ENCODE results near the gene RNF181. TPM values are rescaled to one million over a fixed set of nuclear protein-coding genes. Genes with fewer than 3 reads are reported as not detected.
"Not testable (repeated sequence)": the region's sequence is repeated elsewhere in the genome, so short reads cannot be mapped to it uniquely, and the experiment has no call there.

RNF181 gene
- total RNA-seq, 1 experiment from 2014 or later = 96.7 TPM

GRCh38 chr2:85591563-85591962 lies 4.0 kb upstream of the RNF181 start:
- POLR2A ChIA-PET (ENCODE audit: unreplicated experiment) = no interaction called here
- CTCF ChIA-PET = no interaction called here

GRCh38 chr2:85592299-85592698 lies 3.2 kb upstream of the RNF181 start:
- H3K27me3 ChIP-seq (ENCODE audit: insufficient read depth, low read depth); H4K20me1 ChIP-seq (ENCODE audit: insufficient read depth); H3K36me3 ChIP-seq (ENCODE audit: low read depth); H3K27ac ChIP-seq; H3K4me2 ChIP-seq; H3K9me2 ChIP-seq (ENCODE audit: insufficient read depth); H3K4me3 ChIP-seq; intact Hi-C loops (cut with micrococcal nuclease; ENCODE audit: unreplicated experiment); H2AFZ ChIP-seq; BruUV-seq (replicated peaks); CTCF ChIA-PET; DNase-seq; H3K9me3 ChIP-seq (ENCODE audit: insufficient read depth, low read depth): not testable (repeated sequence)
- H3F3A ChIP-seq (ENCODE audit: insufficient read depth, low read depth) = peaks cover 11% of the 10 kb centered on the region
- peaks cover 25% of the 10 kb centered on the region for H3K79me2 ChIP-seq (ENCODE audit: low read depth)
- POLR2A ChIA-PET (ENCODE audit: unreplicated experiment) = interaction anchor here (0.6 kb wide), 1 partner anchor 213 kb away, joined by 8 read pairs; no protein-coding TSS in a partner anchor
- peaks cover 25% of the 10 kb centered on the region for H3K4me1 ChIP-seq (replicated peaks; ENCODE audit: insufficient read depth)

More at GRCh38 chr2:85591563-85591962, 4.0 kb upstream of the RNF181 start:
- H3K27ac ChIP-seq = no peak overlapping the region
- TF ChIP-seq EZH2 (IDR thresholded peaks at IDR 0.05; ENCODE audit: low read depth) = no peak
- TF ChIP-seq CTCF (conservative IDR thresholded peaks at IDR 0.05) = no peak
- no peak overlapping the region for H2AFZ ChIP-seq
- H3K4me1 ChIP-seq (replicated peaks; ENCODE audit: insufficient read depth) = peaks cover 20% of the 10 kb centered on the region
- H3K4me2 ChIP-seq = no peak overlapping the region
- H3K9me2 ChIP-seq (ENCODE audit: insufficient read depth) = no peaks in the 10 kb centered on the region
- H4K20me1 ChIP-seq (ENCODE audit: insufficient read depth) = no peaks in the 10 kb centered on the region
- intact Hi-C loops (cut with micrococcal nuclease; ENCODE audit: unreplicated experiment) = no loop called here
- no peak for DNase-seq
- H3F3A ChIP-seq (ENCODE audit: insufficient read depth, low read depth) = peaks cover 11% of the 10 kb centered on the region
- peaks cover 18% of the 10 kb centered on the region for H3K79me2 ChIP-seq (ENCODE audit: low read depth)
- H3K27me3 ChIP-seq (ENCODE audit: insufficient read depth, low read depth) = no peaks in the 10 kb centered on the region
- 0 out of 2 replicates have a peak, but pooled peaks cover 2% of the 10 kb centered on the region for H3K36me3 ChIP-seq (ENCODE audit: low read depth)
- no peak overlapping the region for H3K4me3 ChIP-seq
- no TSS peak for BruUV-seq (replicated peaks)
- no peaks in the 10 kb centered on the region for H3K9me3 ChIP-seq (ENCODE audit: insufficient read depth, low read depth)

- Histone ChIP-seq H3K4me2 (no peak overlapping the region), H3K79me2 (ENCODE audit: low read depth) (peaks cover 30% of the 10 kb centered on the region), H4K20me1 (ENCODE audit: insufficient read depth) (no peaks in the 10 kb centered on the region), H3K36me3 (ENCODE audit: low read depth) (peaks cover 8% of the 10 kb centered on the region; the same call in 1 of the 2 replicates), H3F3A (ENCODE audit: insufficient read depth, low read depth) (peaks cover 11% of the 10 kb centered on the region), H3K27me3 (ENCODE audit: insufficient read depth, low read depth) (no peaks in the 10 kb centered on the region), H3K4me3 (no peak overlapping the region), H3K9me2 (ENCODE audit: insufficient read depth) (no peaks in the 10 kb centered on the region), H3K9me3 (ENCODE audit: insufficient read depth, low read depth) (no peaks in the 10 kb centered on the region), H3K27ac (no peak overlapping the region), H2AFZ (no peak overlapping the region), H3K4me1 (replicated peaks; ENCODE audit: insufficient read depth) (peaks cover 25% of the 10 kb centered on the region)
- BruUV-seq (replicated peaks) = no TSS peak
- DNase-seq = no peak
- ChIA-PET POLR2A (ENCODE audit: unreplicated experiment) (interaction anchor here (0.6 kb wide), 1 partner anchor 214 kb away, joined by 8 read pairs; no protein-coding TSS in a partner anchor), CTCF (interaction anchor here (0.5 kb wide), 1 partner anchor 21 kb away, joined by 5 read pairs; no protein-coding TSS in a partner anchor)
- intact Hi-C loops (cut with micrococcal nuclease; ENCODE audit: unreplicated experiment) = no loop called here
- no peak for TF ChIP-seq CTCF (conservative IDR thresholded peaks at IDR 0.05)
- TF ChIP-seq EZH2 (IDR thresholded peaks at IDR 0.05; ENCODE audit: low read depth) = no peak
Measured at GRCh38 chr2:85593023-85593422, 2.5 kb upstream of the RNF181 start.
